HG03039 (cell line): ENCODE data around the gene XPO6.

ENCODE experiments used
- ATAC-seq: cut with Tn5 transposase; IDR thresholded peaks from one replicate; pipeline ENCODE4 v1.9.1; 2021; ENCODE audit warnings: mild to moderate bottlenecking, moderate library complexity; ENCODE audit not compliant: unreplicated experiment

Gene XPO6

DNA sequence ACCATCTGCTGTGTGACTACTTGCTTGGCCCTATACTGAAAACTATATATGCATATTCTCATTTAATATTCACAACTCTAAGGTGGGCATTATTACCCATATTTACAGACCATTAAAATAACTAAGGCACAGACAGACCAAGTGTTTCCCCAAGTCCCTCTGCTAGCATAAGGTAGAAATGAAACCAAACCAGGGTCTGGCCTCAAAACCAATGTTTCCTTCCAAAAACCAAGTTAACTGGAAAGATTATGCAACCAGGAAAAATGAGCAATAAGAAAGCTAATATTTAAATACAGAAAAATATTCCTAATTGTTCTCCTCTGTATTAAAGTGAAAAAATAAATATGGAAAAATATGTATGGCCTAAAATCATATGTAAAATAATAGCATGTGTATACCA, 50.1 kb downstream of the XPO6 start:
- no peak for ATAC-seq

DNA sequence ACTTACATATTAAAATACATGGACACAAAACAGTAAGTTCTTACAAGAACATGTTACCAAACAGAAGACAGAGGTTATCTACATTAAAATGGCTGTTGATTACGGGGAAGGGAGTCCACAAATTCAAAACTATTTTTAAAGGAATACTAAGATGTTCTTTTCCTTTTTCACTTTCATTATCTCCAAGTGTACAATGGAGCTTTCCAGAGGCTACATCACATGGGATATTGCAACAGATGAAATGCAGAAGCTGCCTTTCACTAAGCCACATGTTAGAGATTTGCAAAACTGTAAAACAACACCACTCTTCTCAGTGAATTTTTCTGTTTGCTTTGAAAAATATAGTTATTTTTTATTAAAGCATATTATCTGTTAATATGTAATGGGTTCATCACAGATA, 53.6 kb downstream of the XPO6 start:
- ATAC-seq: no peak

DNA sequence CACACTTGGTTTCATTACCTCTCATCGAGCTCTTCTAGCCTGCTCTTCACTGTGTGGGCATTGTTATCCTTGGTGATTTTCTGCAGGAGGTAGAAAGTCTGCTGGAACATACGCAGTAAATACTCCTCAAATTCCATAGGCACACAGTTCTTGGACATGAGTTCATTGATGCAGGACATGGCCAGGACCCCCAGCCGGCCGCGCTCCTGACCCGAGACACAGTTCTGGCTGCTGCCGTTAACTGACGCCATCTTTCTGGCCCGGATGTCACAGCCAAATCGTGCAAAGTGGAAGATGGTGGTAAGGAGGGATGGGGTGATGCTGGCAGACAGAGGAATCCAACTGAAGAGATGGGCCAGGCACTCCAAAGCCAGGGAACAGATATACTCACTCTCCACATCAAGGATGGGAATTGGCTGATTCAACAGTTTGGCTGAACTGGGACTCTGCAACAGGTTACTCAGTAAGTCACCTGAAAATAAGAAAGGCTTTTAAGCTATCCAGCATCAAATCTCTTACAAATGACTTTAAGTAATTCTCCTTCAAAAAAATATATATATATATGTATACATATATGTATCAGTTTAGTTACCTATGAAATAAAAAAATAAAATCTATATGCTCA, 55.6 kb downstream of the XPO6 start:
- no peak for ATAC-seq

DNA sequence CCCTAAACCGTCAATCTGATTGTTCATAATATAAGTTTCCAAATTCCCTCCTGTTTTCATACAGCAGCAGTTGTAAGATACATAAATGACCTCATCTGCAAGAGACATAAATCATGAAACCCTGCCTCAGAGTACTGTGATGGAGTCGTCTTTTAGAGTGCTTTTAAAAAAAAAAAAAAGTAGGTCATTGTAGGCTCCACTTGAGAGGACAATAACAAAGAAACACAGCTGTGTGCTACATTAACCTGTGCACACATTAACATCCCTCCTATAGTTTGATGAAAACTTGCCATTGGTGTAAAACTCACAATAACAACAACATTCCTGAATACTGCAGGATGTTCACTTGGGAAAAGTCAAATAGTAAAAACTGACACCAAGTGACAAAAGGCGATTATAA, 56.5 kb downstream of the XPO6 start:
- no peak for ATAC-seq

DNA sequence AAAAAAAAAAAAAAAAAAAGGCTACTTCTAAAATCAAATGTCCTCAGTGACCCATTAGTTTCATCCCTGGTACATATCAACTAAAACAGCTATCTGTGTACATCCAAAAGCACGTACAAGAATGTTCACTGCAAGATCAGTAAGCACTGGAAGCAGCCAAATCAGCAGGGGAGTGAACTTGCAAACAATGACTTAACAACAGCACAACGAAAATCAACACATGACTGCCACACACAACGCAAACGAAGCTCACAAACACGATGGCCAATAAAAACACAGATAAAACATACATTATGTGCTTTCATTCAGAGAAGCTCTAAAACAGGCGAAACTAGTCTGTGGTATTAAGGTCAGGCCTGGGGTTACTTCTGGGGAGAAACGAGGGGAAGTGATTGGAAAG, 60.6 kb downstream of the XPO6 start:
- ATAC-seq: no peak

DNA sequence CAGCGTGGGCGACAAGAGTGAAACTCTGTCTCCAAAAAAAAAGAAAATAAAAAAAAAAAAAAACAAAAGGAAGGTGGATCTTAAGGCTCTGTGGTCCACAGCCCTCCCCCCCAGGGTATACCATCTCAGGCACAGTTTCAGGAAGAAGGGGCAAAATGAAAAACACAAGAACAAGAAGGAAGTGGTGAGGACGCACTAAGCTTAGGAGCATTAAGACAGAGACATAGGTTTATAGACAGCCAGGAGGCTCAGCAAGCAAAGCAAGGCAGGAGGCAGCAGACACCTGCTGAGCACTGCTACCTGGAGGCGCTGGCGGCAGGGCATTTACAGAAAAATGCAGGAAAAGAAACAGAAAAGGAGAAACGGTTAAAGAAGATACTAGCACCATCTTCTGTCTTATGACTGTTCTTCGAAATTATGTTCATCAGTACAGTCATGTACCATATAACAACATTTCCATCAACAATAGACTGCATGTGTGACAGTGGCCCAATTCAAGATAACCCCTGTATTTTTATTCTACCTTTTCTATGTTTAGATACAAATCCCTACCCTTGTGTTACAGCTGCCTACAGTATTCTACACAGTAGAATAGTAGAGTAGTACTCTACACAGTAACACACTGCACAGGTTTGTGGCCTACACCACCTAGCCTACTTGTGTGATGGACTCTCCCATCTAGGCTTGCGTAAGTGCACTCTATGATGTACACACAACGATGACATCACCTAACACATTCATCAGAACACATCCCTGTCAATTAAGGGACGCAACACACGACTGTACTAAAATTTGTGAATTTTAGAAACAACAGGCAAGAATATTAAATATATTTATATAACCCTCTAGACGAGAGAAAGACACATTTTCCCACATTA, 62.5 kb downstream of the XPO6 start:
- ATAC-seq: no peak

DNA sequence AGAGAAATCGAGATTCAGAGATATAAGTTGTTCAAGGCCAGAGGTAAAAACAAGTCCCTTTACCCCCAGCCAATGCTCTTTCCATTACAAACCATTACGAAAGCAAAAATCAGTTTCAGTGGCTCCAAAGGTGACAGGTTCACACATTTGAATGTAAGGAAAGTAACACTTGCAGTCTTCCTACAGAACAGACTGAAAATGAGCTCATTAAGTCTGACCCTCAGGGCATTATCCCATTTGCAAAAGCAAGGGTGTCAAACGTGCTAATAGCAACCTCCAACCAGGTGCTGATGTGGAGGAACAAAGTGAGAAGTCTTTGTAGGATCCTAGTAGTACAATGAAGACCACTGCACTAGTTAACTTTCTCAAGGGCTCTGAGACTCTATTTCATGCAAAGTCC, 65.2 kb downstream of the XPO6 start:
- no peak for ATAC-seq

DNA sequence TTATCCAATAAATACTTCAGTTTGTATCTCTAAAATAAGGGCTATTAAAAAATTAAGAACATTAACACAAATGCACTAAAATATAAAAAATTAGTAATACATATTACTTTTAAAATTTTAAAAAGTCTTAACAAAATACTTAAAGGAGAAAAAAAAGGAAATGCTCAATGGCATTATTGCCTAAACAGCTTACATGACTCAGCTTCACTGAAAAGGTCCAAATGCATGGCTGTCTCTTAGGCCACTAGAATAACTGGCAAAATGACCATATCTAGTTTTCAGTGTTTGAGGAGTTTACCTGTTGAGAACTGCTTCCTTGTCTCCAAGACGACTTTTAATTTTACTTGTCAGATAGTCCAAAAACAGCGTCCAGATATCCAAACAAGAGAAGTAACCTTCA, 66.0 kb downstream of the XPO6 start:
- no peak for ATAC-seq

DNA sequence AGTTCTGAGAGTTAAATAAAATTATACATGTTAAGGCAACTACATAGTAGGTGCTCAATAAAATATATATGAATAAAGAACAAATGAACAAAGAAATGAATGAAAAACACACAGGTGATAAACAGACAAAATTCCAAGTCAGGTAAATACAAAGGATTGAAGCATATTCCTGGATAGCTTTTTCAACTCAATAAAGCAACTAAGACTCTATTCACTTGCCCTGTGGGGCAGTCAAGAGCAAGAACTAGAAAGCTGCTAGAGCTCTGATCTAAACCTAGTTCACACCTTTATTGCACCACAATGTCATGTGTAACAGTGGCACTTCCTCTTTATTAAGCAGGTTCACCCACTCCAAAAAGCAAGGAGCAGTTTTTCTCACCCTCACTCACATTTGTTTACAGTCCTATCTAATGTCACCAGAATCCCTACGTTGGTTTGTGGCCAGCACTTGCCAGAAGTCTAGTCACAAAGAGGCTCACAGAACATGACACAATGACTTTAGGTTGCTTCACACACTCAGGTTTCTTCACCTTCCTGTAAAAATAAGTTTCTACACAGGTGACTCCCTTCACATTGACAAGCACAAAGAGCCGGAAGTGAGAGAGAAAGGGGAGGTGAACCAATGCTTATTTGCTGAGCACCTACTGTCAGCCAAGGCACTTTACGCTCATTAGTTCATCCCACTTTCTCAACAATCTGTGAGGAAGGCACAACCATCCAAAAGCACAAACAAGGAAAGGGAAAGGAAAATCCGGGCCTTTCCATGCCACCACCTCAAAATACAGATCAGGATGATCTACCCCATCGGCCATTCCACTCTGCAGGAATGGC, 70.8 kb downstream of the XPO6 start:
- peak; percentile 49 for ATAC-seq

DNA sequence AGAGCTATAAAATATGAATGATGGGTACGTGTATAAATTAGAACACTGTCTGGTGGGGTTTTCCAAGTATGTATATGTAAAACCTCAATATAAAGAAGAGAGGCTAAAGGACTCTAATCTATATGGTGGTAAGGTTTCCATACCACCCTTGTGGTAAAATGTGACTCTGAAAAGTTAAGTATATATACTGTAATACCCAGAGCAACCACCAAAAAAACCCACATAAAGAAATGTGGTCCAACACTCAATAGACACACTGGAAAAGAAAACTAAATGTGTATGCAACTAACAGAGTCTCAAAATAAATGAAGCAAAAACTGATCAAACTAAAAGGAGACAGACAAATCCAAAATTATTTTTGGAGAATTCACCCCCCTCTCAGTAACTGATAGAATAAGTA, 72.2 kb downstream of the XPO6 start:
- ATAC-seq: no peak

DNA sequence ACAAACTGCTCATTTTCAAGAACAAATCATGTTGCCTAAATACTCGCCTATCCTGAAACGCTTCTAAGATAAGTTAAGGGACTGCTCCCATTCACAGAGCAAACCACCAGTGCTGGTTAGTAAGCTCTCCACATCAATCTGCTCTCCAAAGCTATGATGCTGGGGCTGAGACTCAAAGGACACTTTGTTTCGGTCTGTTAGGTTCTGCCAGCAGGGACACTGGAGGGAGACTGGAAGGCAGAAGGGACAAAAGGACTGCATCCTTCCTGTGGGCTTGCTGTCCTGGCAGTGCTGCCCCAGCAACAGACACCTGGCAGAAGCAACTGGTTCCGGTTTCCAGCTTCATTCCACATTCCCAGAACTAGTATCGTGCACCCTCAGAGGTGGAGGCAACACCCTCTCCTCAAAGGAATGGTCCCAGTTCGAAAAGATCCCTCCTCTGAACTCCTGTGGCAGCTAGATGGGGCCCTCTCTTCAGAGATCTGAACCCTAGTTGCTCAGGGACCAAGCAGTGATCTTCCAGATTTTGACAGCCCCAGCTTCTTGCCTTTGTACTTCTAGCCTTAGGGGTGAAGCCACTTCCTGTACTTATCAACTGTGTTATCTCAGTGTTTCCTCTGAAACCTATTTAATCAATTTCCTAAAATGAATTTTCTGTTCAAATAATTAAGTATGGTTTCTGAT, 74.9 kb downstream of the XPO6 start:
- ATAC-seq: no peak

DNA sequence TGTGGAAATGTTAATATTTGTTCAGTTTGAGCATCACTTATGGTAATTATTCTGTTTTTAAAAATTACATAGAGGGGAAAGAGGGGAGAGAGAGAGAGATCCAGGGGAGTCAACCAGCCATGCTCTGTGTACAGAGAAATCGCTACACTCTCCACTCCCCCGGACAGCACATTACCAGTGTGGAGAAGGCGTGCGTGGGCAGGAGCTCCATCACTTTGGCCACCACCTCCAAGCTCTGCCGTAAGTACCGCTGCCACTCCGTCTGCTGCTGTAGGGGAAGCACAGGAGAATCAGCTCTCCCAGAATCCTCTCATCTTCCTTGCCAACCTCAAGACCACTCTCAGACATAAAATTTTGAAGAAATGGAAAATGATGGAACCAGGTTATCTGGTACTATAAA, 78.1 kb downstream of the XPO6 start:
- no peak for ATAC-seq

DNA sequence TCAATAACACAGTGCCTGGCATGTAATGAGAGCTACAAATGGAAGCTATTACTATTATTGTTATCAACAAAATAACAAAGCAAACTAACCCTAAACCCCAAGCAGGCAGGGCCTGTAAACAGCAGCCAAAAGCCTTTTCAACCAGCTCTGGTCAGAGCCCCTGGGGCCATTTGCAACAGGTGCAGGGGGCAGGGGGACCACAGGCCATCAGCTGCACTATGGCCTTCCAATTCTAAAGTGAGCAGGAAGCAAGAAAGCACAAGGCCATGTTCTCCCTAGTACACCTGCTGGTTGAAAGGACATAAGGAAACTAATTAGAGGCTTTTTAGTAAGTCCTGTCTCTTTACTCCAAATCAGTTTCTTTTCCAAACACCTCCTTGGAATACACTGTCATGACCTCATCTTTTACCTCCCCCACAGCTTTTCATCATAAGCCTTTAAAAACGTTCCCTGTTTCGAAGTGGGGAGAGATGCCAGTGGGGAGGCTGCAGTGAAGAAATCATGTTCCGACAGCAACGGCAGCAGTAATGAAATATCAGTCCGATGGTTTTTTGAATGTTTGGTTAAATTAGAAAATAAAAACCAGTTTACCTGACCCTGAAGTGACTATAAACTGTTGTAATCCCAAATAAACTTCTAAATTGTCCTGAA, 79.9 kb downstream of the XPO6 start:
- no peak for ATAC-seq

DNA sequence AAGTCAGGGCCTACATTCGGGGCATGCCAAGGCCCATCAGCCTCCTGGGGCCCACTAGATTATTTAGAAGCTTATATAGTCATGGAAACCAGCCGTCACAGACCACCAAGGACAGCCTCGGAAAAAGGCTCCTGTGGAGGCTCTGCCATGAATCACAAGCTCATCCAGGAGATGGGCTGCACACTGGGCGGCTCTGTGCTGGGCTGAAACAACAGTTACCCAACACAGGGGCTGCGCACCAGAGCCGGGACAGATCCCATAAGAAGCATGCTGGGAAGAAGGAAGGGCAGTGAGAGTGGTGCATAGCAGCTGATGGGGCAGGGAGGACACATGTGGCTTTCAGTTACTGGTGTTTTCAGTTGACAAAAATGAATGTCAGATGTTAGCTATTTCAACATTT, 80.6 kb downstream of the XPO6 start:
- ATAC-seq: no peak

DNA sequence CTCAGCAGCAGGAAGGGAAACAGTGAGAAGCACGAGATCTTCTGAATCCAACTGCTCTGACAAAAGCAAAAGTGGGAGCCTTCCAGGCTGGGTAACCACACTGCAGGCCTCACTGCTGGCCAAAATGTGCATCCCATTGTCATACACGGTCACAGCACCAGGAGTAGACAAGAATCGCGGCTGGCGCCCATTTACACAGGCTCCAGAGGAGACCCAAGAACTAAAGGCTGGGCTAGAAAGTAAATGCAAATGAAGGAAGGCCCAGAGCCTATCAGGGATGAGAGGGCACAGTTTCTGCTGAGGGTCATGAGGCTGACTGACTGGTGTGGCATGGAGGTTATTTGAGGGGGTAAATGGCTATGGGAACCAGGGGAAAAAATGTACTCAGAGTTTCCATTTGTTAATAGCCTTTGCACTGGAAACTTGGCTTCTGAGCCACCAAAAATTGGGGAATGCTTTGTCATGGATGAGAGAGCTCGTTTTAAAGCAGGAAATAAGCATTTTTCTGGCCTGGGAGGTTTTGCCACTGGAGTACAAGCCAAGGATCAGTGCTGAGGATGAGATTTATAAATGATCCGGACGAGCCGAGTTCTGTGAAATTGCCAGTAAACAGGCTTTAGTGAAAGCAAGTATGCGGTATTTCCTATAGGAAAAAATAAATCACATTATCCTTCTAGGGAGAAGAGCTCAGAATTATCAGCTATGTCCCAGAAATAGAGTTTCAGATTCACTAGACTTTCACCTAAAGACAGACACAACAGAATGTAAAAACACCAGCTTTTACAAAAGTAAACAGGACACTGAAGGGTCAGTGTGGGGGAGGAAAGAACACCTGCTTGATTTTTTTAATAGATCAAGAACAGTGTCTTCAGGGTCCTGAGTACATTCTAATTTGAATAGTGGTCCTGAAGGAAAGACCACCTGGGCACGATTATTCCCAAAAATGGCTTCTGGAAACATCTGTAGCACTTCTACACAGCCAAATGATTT, 81.4 kb downstream of the XPO6 start:
- ATAC-seq: no peak

DNA sequence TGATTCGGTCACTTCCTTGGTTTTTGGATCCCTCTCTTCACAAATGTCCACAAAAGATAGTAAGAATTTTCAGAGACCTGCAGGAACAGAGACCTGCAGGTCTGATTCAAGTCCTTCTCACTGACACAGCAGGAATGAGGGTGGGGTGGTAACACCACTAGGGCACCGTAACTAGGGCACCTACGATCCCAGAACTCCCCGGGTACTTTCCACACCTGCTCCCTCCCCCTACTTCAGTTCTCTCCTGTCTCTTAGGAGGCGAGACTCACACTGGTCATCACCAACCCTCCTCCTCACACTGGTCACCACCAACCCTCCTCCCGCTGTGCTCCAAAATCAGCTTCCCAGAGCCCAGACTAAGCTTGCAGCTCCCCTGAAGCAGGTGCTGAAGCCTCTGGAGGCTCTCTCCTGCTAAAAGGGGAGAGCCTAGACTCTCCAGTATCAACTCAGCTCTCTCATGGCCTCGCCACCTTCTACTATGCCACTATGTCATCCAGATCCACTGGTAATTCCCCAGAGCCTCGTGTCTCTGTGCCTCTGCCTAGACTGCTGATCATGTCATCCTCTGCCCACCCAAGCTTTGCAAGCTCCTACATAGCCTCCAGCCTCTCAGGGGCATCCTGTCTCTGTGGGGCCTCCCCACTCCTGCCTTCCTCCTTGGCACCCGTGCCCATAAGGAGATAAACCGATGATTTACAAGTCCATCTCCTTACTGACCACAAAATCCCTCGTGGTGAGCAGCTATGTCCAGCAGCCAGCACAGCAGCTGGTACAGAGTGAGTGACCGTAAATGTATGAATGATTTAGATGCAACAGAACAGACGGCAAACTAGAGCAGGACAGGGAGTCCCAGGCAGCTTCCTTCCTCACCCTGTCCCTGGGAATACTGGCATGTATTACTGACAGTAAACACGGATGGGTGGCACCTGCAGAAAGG, 84.8 kb downstream of the XPO6 start:
- no peak for ATAC-seq

DNA sequence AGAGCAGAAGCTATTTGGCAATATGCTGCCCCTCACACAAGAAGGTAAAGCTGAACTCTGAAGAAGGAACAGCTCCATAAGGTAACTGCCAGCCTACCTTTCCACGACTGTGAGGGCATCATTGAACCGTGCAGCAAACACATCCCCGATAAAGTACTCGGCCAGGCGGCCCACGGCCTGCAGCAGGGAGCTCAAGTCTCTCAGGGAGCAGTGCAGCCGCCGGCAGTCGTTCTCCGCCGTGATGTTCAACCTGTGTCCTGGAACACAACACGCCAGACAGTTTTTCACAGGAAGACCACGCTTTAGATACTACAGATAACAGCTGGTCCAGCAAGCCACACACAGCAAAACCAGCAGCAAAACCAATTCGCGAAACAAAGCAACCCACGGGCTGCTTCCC, 86.2 kb downstream of the XPO6 start:
- ATAC-seq: no peak

DNA sequence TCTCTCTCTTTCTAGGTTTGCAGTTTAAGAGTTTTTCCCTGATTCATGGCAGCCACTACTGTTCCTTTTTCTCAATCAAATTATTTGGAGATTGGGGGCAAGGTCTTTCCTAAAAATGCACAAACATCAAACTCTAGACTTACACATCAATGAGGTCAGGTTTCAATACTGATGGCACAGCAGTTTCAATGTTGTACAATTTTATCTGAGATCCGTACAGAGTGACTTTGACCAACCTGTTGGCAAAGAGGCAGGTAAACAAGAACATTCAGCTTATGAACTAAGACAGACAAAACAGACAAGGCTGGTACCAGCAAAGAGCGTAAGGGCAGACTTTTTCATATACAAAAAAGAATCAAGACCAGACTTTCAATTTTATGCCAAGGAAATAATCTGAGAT, 90.2 kb downstream of the XPO6 start:
- ATAC-seq: no peak
